Fibroblast of peridontal ligament (primary cell): ENCODE results near the gene GRAMD1B.
A peak's percentile ranks its signal among the peaks of the same experiment; 100 is the strongest.
"Not testable (repeated sequence)": the region's sequence is repeated elsewhere in the genome, so short reads cannot be mapped to it uniquely, and the experiment has no call there.

Experiments
- DNase-seq: peaks from one replicate; pipeline ENCODE4 v3.0.0-alpha.2; 2010; ENCODE audit errors: extremely low read depth

Gene GRAMD1B

DNA sequence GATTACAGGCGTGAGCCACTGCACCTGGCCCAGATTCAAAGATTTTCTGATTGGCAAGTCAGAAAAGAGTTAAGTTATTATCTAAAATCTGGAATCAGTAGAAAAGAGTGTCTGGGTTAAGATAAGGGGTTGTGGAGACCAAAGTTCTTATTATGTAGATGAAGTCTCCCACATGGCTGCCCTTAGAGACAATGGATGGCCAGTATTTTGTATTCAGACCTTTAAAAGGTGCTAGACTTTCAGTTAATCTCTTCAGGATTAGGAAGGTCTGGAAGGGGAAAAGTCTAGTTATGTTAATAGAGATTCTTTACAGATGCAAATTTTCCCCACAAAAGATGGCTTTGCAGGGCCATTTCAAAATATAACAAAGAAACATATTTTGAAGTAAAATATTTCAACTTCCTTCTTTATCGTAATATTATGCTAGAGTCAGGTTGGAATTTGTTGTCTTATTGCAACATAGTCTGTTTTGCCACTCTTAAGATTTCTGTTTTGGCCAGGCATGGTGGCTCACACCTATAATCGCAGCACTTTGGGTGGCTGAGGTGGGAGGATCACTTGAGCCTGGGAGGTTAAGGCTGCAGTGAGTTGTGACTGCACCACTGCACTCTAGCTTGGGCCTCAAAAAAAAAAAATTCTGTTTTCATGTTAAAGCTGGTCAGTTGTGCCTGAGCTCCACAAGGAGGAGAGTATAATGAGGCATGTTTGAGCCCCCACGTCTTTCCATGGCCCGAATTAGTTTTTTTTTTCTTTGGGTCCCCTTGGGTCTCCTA is 14.0 kb downstream of the GRAMD1B start:
- no peak for DNase-seq

DNA sequence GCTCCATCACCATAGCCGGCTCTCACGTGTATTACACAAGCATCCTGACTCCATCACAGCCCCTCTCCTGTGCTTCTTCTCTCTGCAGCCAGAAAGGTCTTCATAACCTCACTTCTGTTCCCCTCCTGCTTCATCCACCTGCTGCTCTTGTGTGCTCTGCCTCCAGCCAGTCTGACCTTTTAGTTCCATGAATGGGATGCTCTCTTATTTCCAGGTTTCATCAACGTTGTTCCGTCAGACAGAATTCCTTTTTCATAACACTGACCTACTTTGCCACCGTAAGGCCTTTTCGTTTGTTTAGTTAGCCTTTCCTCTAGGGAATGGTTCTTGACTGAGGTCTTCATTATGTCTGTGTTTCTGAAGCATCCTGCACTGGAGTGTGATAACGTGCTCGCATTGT is 18.8 kb downstream of the GRAMD1B start:
- no peak for DNase-seq

DNA sequence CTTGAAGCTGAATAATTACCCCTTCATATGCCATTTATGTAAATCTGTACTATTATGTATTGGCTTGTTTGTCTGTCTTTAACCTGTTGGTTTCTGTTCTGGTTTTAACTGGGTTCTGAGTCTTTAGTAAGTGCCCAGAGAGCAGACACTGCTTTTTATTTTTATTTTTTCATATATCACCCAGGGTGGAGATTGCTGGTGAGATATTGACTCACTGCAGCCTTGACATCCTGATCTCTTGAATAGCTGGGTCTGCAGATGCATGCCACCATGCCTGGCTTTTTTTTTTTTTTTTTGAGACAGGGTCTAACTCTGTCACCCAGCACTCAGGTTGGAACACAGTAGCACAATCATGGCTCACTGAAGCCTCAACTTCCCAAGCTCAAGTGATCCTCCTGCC is 19.4 kb downstream of the GRAMD1B start:
- no peak for DNase-seq

DNA sequence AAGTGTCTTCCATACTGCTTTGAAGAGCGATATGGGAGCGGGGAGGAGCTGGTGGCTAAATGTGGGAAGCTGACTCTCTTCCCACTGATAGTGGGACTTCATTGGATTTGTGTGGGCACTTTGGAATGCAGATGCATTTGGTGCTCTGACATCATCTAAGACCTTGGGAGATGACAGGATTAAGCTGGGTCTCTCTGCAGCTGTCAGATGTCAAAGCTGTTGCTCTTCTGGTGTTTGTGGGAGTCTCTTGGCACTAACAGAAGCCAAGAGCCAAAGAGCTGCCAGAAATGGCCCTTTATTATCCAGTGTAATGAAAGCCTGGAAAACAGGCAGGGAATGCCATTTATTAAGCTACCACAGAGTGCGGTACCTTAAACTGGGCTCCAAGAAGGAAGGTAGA is 20.6 kb downstream of the GRAMD1B start:
- peak; percentile 52 for DNase-seq

DNA sequence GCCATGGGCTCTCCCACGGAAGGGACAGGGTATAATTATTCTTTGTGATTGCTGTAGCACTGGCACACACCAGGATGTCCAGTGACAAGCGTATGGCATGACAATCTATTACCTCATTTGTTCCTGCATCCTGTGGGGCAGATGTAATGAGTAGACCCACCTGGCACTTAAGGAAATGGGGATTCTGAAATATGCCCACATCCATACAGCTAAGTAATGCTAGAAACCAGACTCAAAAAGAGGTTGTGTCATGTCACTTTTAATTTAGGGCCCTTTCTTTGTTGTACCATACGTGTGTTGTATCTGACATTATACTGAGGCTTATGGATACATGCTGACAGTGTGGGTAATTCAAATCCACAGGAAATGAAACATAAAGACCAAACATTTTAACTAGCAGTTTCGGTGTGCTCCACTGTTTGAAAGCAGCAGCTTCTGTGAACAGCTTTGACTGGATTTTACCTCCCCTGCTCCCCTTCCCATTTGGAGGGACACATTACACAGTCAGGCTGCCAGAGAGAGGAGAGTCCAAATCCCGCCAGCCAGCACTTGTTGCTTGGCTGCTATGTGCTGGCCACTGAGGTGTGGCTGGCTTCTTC is 21.2 kb downstream of the GRAMD1B start:
- DNase-seq, result no peak

DNA sequence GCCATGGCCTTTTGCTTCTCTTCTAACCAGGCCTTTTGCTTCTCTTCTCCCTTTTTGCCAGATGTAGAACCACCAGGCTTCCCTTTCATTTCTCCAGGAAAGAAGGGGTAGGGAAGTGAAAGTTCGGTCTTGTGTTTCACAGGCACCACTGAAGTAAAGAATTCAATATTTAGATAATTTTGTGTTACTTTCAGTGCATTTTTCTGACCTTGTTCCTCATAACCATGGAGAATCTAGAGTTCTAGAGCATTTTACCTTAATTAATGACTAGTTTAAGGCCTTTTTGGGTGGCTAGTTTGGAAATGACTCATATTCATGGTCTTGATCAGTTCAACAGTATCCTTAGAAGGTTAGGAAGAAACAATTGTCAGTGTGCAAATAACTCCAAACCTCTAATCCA is 22.7 kb downstream of the GRAMD1B start:
- no peak for DNase-seq

DNA sequence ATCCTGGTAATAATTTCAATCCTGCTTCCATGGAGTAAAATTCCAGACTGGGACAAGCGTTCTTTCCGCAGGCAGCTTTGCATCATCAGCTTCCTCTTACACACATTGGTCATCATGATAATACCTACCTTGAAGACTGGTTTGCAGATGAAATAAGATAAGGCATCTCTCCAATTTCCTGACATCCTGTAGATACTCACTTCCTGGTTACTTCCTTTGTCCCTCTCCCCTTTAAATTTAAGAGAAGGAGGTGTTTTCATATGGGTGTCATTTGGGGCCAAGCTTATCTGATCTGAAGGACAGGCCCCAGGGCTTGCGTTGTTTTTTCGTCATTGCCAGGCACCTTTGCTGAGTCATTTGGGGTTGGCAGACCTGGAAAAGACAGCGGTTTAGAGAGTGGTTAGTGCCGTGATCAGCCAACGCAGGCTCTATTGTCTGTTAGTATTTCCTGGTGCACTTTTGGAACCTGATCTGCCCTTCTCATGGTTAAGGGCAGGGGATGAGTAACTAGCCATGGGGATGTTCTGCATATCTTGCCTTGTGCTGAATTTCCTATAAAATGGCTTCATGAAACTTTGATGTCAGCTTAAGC is 24.1 kb downstream of the GRAMD1B start:
- DNase-seq, result no peak

DNA sequence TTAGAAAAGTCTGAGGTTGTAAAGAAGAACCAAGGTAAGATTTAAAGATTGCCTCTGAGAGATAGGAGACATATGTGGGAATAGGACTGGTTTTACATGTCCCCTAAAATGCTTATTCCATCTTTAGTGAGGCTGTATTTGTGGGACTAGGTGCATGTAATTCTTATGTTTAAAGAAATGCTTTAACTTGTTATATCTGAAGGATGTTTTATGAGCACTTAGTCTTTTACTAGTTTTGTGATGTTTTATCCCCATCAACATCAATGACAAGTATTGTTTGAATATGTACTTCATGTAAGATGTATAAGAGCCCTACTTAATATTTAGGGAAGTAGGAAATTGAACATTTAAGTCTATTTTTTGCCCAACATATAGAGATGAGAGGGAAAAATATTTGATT is 24.7 kb downstream of the GRAMD1B start:
- DNase-seq, result no peak

DNA sequence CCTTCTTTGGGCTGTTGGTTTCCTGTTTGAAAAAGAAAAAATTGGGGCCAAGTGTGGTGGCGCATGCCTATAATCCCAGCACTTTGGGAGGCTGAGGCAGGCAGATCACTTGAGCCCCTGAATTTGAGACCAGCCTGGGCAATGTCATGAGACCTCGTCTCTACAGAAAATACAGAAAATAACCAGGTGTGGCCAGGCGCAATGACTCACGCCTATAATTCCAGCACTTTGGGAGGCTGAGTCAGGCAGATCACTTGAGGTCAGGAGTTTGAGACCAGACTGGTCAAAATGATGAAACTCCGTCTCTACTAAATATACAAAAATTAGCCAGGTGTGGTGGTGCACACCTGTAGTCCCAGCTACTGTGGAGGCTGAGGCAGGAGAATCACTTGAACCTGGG is 26.4 kb downstream of the GRAMD1B start:
- not testable (repeated sequence) for DNase-seq

DNA sequence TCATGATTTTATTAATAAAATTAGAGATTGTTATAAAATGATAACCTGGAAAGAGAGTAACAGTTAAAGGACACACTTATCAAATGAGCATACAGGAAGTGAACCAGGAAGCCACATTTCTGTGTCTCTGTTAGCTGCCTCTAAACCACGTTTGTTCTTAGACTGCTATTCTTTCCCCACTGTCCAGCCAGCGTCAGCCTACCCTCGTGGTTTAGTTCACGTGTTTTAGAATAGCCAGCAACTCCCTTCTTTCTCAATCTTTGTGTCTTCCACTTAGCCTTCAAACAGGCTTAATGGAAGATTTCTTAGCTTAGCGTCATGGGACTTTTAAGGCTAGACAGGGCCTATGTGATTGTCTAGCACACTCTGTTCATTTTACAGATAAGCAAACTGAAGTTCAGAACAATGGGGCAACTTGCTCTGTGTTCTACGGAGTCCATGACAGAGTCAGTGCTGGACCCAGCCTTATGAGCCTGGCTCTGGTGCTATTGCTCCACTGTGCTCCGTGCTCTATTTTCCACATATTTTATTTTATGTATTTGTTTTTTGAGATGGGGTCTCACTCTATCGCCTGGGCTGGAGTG is 27.2 kb downstream of the GRAMD1B start:
- peak; percentile 41 for DNase-seq

DNA sequence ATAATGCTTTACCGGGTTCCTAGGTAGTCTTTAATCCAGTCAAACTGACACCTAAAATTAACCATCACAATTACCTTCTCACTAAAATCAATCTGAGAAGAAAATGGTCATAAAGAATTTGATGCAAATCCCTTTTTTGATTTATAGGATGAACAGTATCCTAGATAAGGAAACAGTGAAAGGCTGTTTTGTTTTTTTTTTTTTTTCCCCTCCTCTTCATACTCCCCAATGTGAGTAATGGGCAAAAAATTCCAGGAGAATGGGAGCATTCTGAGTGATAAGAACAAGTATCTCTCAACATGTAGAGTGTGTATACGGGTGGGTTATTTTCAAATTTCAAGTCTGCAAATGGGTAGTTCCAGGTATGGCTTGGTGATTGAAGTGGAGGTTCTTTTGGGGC is 28.4 kb downstream of the GRAMD1B start:
- no peak for DNase-seq

DNA sequence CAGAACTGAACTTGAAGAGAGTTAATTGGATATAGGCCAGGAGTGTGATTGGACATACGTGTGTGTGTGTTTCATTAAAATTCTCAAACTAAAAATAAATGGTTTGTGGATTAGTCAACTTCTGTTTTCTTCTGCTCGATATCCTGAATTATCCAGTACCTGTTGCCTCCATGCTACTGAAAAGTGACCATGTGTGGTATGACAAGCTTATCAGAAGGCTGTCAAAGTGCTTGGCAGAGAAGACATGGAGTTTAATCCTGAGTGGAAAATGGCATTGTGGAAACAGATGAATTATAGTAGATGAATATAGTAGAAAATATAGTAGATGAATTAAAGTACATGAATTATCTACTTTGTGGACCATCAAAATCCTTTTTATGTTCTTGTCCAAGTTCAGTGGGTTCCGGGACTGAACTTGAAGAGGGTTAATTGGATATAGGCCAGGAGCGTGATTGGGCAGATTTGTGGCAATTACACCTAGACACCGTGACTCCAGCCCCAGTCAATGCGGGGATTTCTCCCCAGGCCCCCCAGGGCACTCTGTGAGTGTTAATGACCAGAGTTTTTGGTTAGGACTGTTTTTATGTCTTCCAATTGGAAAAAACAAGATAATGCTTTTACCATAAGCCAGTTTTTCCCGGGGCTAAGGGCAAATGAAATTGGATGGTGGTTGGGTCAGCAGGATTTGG is 30.1 kb downstream of the GRAMD1B start:
- no peak for DNase-seq

DNA sequence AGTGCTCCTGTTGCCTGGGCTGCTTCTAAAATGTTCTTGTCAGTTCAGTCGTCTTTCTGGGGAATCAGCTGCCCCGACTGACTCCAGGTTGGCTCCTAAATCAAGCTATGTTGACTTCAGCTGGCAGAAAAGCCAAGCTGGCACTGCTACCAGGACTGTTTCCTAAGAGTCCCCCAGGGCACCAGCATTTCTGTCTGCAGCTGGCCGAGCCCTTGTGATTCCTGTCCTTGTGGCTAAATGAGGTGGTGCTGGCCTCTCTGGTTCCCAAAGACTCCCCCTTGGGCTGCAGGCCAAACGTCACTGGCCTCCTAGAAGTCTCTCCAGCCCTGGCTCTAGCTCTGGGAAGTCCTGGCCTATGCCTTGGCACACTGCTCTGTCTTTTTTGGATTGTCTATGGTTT is 31.1 kb downstream of the GRAMD1B start:
- DNase-seq, result no peak

DNA sequence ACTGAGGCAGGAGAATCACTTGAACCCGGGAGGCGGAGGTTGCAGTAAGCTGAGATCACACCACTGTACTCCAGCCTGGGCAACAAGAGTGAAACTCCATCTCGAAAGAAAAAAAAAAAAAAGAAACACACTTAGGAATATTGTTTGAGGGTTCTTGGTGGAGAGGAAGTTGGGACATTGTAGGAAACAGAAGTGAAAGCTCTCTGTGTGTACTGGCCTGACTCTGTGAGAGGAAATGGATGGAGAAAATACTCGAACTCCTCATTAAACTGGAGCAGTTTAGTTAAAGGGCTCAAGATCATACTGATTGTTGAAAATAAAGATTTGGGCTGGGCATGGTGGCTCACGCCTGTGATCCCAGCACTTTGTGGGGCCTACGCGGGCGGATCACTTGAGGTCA is 35.6 kb downstream of the GRAMD1B start:
- DNase-seq, result not testable (repeated sequence)

DNA sequence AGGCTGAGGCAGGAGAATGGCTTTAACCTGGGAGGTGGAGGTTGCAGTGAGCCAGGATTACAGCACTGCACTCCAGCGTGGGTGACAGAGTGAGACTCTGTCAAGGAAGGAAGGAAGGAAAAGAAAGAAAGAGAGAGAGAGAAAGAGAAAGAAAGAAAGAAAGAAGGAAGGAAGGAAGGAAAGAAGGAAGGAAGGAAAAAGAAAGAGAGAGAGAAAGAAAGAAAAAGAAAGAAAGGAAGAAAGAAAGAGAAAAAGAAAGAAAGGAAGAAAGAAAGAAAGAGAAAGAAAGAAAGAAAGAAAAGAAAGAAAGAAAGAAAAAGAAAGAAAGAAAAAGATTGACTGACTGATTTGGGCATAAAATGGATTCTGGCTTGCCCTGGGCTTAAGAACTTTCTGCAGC is 36.1 kb downstream of the GRAMD1B start:
- DNase-seq, result not testable (repeated sequence)

DNA sequence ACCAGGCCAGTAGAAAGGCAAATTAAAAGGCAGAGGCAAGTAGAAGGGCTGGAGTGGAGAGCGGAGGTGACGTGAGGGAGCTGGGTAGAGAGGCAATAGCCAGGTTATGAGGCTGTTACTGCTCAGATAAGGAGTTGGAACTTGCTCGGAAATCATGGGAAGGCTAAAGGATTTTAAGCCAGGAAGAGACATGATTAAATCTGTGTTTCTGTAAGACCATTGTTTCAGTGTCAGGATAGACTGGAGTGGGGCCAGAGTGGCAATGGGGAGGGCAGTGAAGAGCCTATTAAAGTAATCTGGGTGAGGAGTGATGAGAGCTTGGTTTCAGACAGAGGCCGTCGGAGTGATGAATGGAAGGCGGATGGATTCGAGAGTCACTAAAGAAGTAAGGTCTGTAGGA is 39.0 kb downstream of the GRAMD1B start:
- DNase-seq, result no peak

DNA sequence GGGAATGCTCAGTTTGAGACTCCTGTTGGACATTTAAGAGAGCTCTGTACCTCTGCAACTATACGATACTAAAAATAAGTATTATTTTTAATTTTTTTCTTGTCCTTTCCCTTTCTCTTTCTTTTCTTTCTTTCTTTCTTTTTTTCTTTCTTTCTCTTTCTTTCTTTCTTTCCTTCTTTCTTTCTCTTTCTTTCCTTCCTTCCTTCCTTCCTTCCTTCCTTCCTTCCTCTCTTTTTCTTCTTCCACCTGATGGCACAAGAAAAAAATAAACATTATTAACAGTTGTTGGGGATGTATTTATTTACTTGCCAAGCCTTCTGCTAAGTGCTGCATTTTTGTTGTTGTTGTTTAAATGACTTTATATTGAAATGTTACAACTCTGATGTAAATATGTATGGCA is 39.5 kb downstream of the GRAMD1B start:
- no peak for DNase-seq

DNA sequence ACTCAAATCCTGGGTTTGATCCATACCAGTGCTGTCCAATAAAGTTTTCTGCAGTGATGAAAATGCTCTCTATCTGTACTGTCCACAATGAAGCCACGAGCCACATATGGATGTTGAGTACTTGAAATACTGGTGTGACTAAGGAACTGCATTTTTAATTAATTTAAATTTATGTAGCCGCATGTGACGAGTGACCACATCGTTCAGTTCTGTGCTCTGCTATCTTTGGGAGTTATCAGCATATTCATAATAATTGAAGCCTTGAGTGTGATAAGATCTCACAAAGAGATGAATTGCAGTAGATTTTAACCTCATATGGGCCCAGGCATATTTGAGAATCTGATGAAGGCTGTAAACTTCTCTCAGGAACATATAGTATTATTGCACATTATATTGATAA is 40.8 kb downstream of the GRAMD1B start:
- no peak for DNase-seq

DNA sequence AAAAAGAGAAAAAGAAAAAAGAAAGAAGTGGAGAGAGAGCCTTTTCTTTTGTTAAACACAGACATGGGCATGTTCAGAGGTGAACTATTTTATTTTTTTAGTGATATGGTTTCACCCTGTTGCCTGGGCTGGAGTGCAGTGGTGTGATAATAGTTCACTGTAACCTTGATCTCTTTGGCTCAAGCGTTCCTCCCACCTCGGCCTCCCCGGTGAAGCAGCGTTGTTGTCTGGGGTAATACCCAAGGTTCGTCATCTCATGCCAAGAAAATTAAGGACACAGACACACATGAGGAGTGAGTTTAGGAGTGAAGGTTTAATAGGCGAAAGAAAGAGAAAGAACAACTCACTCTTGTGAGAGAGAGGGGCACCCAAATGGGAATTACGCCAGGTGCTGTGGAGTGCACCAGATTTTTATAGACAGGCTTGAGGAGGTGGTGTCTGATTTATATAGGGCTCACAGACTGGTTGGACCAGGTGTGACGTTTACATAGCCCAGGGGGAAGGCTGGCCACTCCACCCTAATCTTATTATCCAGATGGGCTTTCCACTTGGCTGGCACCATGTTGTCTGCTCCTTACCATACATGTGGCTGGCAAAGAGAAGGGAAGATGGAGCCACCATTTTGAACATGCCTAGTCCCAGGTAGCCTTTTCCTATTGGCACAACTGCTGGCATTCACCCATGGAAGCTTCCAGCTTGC is 42.3 kb downstream of the GRAMD1B start:
- no peak for DNase-seq

DNA sequence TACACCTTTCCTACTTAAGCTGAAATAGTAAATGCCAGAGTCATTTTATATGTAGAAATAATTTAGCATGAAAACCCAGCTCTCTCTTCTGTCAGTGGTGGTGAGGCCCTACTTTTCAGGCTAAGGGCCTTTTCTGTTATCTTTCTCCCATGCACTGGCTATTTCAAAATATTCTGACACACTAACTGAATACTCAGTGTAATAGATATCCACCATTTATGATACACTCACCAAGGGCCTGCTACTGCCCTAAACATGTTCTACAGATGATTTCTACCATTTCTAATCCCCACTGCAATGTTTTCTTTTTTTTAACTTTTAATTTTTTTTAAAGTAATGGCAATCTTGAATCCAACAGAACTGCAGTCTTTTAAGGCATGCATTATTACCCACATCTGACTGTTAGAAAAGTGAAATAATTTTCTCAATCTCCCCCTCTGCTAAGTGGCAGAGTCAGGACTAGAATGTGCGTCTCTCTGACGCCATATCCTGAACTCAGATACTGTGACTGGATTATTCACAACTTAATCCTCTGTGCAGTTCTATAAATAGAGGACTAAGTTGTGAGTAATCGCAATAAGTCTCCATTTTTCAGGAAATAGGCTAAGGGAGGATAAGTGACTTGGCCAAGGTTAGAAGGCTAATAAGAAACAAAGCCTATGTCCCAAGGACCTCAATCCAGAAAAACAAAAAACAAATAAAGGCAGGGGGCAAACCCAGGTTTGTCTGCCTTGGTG is 44.0 kb downstream of the GRAMD1B start:
- DNase-seq, result peak; percentile 95

DNA sequence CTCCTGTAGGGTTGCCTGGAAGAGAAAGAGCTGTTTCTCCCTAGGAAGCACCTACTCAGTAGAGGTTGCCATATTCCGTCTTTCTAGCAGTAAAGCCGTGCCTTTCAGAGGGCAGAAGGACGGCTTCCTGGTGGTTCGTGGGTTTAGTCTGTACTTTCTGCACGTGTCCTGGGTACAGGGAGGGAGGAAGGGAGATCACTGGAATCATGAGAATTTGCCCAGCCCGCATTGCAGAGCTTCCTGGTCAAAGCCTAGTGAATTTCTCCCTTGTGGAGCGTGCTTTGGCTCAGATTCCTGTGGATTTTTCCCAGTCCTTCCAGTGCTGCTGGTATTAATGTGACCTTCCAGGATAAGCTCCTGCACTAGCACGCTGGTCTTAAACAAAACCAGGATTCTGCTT is 44.9 kb downstream of the GRAMD1B start:
- DNase-seq, result peak; percentile 60
